Esophagus muscularis mucosa (tissue), 4 donors: ENCODE measurements around the gene SLC13A3.

Experiments
- EP300 ChIP-seq: sonication (generic); formaldehyde crosslinking; IDR thresholded peaks from one replicate; pipeline ENCODE4 v1.6.1; 2017; ENCODE audit warnings: antibody characterized with exemption
- POLR2A ChIP-seq: fragments of 450-650 bp; IDR thresholded peaks from one replicate; pipeline ENCODE4 v1.6.1; 2017; ENCODE audit warnings: antibody characterized with exemption, moderate library complexity, mild to moderate bottlenecking, low read depth
- POLR2AphosphoS5 ChIP-seq, 2 donors: sonication (generic); formaldehyde crosslinking; IDR thresholded peaks; one replicate each; pipeline ENCODE4 v1.6.1; 2017; ENCODE audit warnings: antibody characterized with exemption in 2 of 2
- TF ChIP-seq, protein P1 (sequence below), 3 experiments: fragments of 200-600 bp in 2 of 3; fragments of 450-650 bp in 1 of 3; sonication (generic) in 2 of 3; IDR thresholded peaks; one replicate each; pipeline ENCODE4 v1.5.1; 2017 to 2019; ENCODE audit warnings: antibody characterized with exemption in 3 of 3, mild to moderate bottlenecking in 2 of 3, moderate library complexity in 1 of 3

DNA sequence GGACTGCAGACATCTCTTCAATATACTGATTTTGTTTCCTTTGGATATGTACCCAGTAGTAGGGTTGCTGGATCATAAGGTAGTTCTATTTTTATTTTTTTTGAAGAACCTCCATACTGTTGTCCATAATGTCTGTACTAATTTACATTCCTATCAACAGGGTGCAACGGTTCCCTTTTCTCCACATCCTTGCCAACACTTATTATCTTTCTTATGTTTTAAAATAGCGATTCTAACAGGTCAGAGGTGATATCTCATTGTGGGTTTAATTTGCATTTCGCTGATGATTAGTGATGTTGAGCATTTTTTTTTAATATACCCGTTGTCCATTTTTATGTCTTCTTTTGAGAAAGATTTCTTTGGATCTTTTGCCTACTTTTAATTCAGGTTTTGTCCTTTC, 39.9 kb upstream of the SLC13A3 start:
- TF ChIP-seq, protein P1, sequence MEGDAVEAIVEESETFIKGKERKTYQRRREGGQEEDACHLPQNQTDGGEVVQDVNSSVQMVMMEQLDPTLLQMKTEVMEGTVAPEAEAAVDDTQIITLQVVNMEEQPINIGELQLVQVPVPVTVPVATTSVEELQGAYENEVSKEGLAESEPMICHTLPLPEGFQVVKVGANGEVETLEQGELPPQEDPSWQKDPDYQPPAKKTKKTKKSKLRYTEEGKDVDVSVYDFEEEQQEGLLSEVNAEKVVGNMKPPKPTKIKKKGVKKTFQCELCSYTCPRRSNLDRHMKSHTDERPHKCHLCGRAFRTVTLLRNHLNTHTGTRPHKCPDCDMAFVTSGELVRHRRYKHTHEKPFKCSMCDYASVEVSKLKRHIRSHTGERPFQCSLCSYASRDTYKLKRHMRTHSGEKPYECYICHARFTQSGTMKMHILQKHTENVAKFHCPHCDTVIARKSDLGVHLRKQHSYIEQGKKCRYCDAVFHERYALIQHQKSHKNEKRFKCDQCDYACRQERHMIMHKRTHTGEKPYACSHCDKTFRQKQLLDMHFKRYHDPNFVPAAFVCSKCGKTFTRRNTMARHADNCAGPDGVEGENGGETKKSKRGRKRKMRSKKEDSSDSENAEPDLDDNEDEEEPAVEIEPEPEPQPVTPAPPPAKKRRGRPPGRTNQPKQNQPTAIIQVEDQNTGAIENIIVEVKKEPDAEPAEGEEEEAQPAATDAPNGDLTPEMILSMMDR (IDR thresholded peaks at IDR 0.05), result no peak
- TF ChIP-seq POLR2A, result no peak
- no peak for TF ChIP-seq POLR2AphosphoS5 (IDR thresholded peaks at IDR 0.05)
- TF ChIP-seq EP300, result no peak
